ENCODE measurements around the gene ARGLU1. TPM values are rescaled to one million over a fixed set of nuclear protein-coding genes. Genes with fewer than 3 reads are reported as not detected.

The ARGLU1 gene
- total RNA-seq, 3 donors from 2014 or later: 71.7 to 88.5 (median 84.8) TPM

DNA sequence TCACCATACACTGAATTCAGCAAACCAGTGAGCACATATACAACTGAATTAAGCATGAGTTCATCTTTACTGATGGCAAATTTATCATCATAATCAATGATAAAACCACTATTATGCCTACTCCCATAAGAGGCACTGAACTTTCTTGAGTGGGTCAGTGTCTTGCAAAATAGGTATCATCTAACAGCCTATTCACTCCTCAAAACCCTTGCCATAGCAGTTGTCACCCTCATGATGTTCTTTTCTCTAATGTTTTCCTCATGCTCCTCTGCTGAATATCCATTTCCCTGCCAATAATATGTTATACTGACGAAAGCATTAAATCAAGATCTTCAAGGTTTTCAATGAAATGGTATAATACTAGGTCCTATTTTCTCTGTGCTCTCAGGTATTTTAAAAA, 5.6 kb downstream of the ARGLU1 start:
- ATAC-seq (no peak), DNase-seq (no peak)
- no peak for TF ChIP-seq CTCF (IDR thresholded peaks at IDR 0.05)
- intact Hi-C loops (cut with DNase I, micrococcal nuclease): no loop called here
- Histone ChIP-seq H3K4me3 (no peak overlapping the region), H3K9me3 (no peaks in the 10 kb centered on the region), H3K4me1 (ENCODE audit: low read depth) (peaks cover 49% of the 10 kb centered on the region), H3K36me3 (ENCODE audit: low read depth) (no peaks in the 10 kb centered on the region)

DNA sequence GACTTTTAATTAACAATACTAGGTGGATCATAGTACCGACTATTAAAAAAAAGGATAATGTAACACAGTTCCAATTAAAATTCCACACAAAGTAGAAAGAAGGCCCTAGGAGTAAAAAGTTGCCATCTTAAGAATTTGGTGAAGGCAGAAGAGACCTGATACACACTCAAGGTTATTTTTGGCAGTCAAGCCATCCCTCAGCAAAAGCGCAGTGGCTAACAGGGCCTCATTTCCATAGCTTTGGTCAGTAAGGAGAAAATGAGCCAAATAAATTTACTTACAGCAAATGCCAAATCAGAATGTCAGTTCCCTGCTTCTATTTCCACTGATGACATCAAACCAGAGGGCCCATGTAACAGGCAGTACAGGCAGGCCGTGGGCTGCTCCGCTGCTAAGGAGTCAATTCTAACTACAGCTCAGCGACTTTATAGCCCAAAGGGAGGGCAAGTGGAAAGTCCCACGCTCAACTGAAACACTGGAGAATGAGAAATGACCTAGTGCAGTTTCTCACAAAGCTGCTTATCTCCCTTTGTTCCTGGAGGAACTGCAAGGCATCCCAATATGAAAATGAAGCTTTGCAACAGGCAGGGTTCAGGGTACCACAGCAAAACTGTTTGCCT, 6.3 kb downstream of the ARGLU1 start:
- H3K4me1 ChIP-seq (ENCODE audit: low read depth): peaks cover 49% of the 10 kb centered on the region

DNA sequence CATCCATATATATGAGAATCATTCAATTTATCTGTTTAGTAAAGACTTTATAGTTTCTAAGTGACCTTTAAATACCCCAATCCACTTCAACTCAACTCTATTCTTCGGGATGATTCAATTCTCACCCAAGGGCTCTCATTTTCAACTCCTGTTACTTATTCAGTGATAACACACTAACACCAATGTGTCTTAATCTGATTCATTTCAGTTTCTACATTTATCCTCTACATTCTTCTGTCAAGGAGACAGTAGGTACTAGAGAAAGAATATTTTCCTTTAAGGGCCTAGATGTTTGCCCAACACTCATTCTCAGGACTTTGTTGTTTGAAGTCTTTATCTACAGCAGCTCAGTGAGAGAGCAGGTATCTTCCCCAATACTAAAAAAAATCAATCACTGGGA, 7.1 kb downstream of the ARGLU1 start:
- no peaks in the 10 kb centered on the region for H3K36me3 ChIP-seq (ENCODE audit: low read depth)
- DNase-seq (no peak), ATAC-seq (no peak)
- intact Hi-C loops (cut with DNase I, micrococcal nuclease): no loop called here
- TF ChIP-seq CTCF (IDR thresholded peaks at IDR 0.05): no peak
- H3K9me3 ChIP-seq: no peaks in the 10 kb centered on the region
- no peak overlapping the region for H3K4me3 ChIP-seq
- H3K4me1 ChIP-seq (ENCODE audit: low read depth): peaks cover 41% of the 10 kb centered on the region

More for the DNA sequence above, 6.3 kb downstream of the ARGLU1 start:
- Histone ChIP-seq H3K36me3 (ENCODE audit: low read depth) (no peaks in the 10 kb centered on the region), H3K4me3 (no peak overlapping the region), H3K9me3 (no peaks in the 10 kb centered on the region)
- TF ChIP-seq CTCF (IDR thresholded peaks at IDR 0.05): no peak
- DNase-seq (peak in 1 of 3 donors; percentile 18), ATAC-seq (peak; percentile 65)
- intact Hi-C loops (cut with DNase I, micrococcal nuclease): no loop called here

DNA sequence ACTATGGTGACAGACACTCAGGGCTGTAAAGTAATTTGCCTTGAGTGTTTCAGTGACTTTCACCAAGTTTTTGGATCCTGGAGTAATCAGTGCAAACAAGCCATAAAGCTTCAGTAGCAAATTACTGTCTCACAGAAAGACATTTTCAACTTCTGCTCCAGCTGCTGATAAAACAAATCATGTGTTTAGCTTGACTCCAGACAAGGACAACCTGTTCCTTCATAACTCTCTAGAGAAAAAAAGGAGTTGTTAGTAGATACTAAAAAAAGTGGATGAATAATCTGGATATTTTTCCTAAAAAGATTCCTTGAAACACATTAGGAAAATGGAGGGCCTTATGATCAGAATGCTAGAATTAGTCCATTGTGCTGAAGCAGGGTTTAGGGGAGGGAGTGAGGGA, 9.4 kb downstream of the ARGLU1 start:
- DNase-seq (no peak), ATAC-seq (no peak)
- Histone ChIP-seq H3K4me1 (ENCODE audit: low read depth) (peaks cover 20% of the 10 kb centered on the region), H3K9me3 (no peaks in the 10 kb centered on the region), H3K36me3 (ENCODE audit: low read depth) (no peaks in the 10 kb centered on the region), H3K4me3 (no peak overlapping the region)
- intact Hi-C loops (cut with DNase I, micrococcal nuclease): no loop called here
- no peak for TF ChIP-seq CTCF (IDR thresholded peaks at IDR 0.05)

- ATAC-seq (no peak), DNase-seq (no peak)
- Histone ChIP-seq H3K9me3 (no peaks in the 10 kb centered on the region), H3K4me3 (no peak overlapping the region), H3K36me3 (ENCODE audit: low read depth) (no peaks in the 10 kb centered on the region), H3K4me1 (ENCODE audit: low read depth) (no peaks in the 10 kb centered on the region)
- intact Hi-C loops (cut with DNase I, micrococcal nuclease): no loop called here
- TF ChIP-seq CTCF (IDR thresholded peaks at IDR 0.05): no peak
These were observed 12.2 kb downstream of the ARGLU1 start for GRCh38 chr13:106555631-106556328.

Measured in mucosa of descending colon (tissue), 3 donors.